HCT116 (cell line): ENCODE results near the gene SYT3. TPM values are rescaled to one million over a fixed set of nuclear protein-coding genes. Genes with fewer than 3 reads are reported as not detected.

Source experiments
- ATAC-seq: fragments of 200-7000 bp; cut with Tn5 transposase; 2 replicates; pipeline ENCODE4 v1.9.1; 2020; ENCODE audit warnings: mild to moderate bottlenecking, moderate library complexity
- BruUV-seq: library from RNA; stranded (reverse); fragments of 400-500 nt; replicated peaks from 2 replicates; lab custom pipeline; 2021; lab: Mats Ljungman, UMichigan
- CTCF ChIA-PET: fragments of 300-600 bp; sonication (Branson Sonifier 250); formaldehyde crosslinking; loops from one replicate; lab custom pipeline; 2021; ENCODE audit warnings: antibody characterized with exemption; lab: Charles Lee
- POLR2A ChIA-PET: fragments of 300-600, 350-600 bp; sonication (Branson Sonifier 250); formaldehyde crosslinking; loops from one replicate; lab custom pipeline; 2021; ENCODE audit warnings: antibody characterized with exemption; lab: Charles Lee
- RAD21 ChIA-PET, 2 experiments: fragments of 300-600 bp; sonication (Branson Sonifier 250); formaldehyde crosslinking; loops; one replicate each; lab custom pipeline; 2023; ENCODE audit warnings: low total read pairs in 2 of 2; ENCODE audit not compliant: uncharacterized antibody in 2 of 2, unreplicated experiment in 2 of 2, low non-redundant PET in 1 of 2; lab: Charles Lee
- DNase-seq: peaks from one replicate; pipeline ENCODE4 v3.0.0-alpha.2; 2010; ENCODE audit warnings: low read depth, low spot score
- H2AFZ ChIP-seq: fragments of 200-600 bp; shearing (Covaris generic), sonication (generic); 2 replicates; pipeline ENCODE4 v1.6.1; 2017; ENCODE audit warnings: low read depth, mixed run types, mixed read lengths, antibody characterized with exemption, low read length; ENCODE audit not compliant: poor library complexity, severe bottlenecking
- H3K27ac ChIP-seq: 2 replicates; pipeline ENCODE4 v1.5.1; 2012; ENCODE audit warnings: low read depth, low read length
- H3K27me3 ChIP-seq: fragments of 200-600 bp; sonication (generic); 2 replicates; pipeline ENCODE4 v1.6.1; 2016; ENCODE audit warnings: mixed run types, low read length, mixed read lengths; ENCODE audit not compliant: insufficient read depth
- H3K36me3 ChIP-seq, 2 experiments: fragments of 200-500 bp in 1 of 2; fragments of 200-600 bp in 1 of 2; sonication (Bioruptor generic) in 1 of 2; sonication (generic) in 1 of 2; 2 replicates each; pipeline versions ENCODE4 v1.5.1 to v1.6.1; 2014 to 2016; ENCODE audit warnings: low read length in 2 of 2, inconsistent platforms in 1 of 2, mixed read lengths in 1 of 2, mixed run types in 1 of 2; ENCODE audit not compliant: insufficient read depth in 2 of 2, control insufficient read depth in 1 of 2
- H3K4me1 ChIP-seq, 2 experiments: fragments of 200-600 bp in 1 of 2; sonication (generic) in 1 of 2; 2 replicates each; pipeline versions ENCODE4 v1.5.1 to v1.6.1; 2012 to 2017; ENCODE audit warnings: low read length in 2 of 2, inconsistent platforms in 1 of 2, mild to moderate bottlenecking in 1 of 2, mixed read lengths in 1 of 2, mixed run types in 1 of 2, moderate library complexity in 1 of 2; ENCODE audit not compliant: insufficient read depth in 2 of 2, control insufficient read depth in 1 of 2
- H3K4me2 ChIP-seq: fragments of 200-600 bp; sonication (generic); 2 replicates; pipeline ENCODE4 v1.6.1; 2017; ENCODE audit warnings: mixed run types, low read length, mixed read lengths
- H3K4me3 ChIP-seq, 2 experiments: fragments of 200-600 bp in 1 of 2; sonication (generic) in 1 of 2; replicated peaks in 1 of 2; 2 replicates each; pipeline ENCODE4 v1.5.1; 2011 to 2016; ENCODE audit warnings: low read length in 2 of 2, control low read depth in 1 of 2, low read depth in 1 of 2, mild to moderate bottlenecking in 1 of 2, mixed read lengths in 1 of 2, mixed run types in 1 of 2
- H3K79me2 ChIP-seq: fragments of 200-600 bp; sonication (generic); 2 replicates; pipeline ENCODE4 v1.6.1; 2017; ENCODE audit warnings: mild to moderate bottlenecking, mixed run types, low read length, moderate library complexity, mixed read lengths; ENCODE audit not compliant: insufficient read depth
- H3K9ac ChIP-seq: fragments of 200-600 bp; sonication (generic); 2 replicates; pipeline ENCODE4 v1.6.1; 2016; ENCODE audit warnings: low read length, mixed read lengths
- H3K9me2 ChIP-seq: fragments of 200-600 bp; sonication (generic), shearing (Covaris generic); 2 replicates; pipeline ENCODE4 v1.6.1; 2017; ENCODE audit warnings: mixed run types, mild to moderate bottlenecking, moderate library complexity; ENCODE audit not compliant: insufficient read depth
- H3K9me3 ChIP-seq, 2 experiments: fragments of 200-500 bp in 1 of 2; fragments of 200-600 bp in 1 of 2; sonication (Bioruptor generic) in 1 of 2; sonication (generic) in 1 of 2; 2 replicates each; pipeline ENCODE4 v1.6.1; 2014 to 2017; ENCODE audit warnings: low read length in 2 of 2, mixed read lengths in 2 of 2, inconsistent platforms in 1 of 2, low read depth in 1 of 2, mild to moderate bottlenecking in 1 of 2, mixed run types in 1 of 2, moderate library complexity in 1 of 2; ENCODE audit not compliant: control insufficient read depth in 1 of 2, insufficient read depth in 1 of 2
- H4K20me1 ChIP-seq: fragments of 200-600 bp; sonication (generic), shearing (Covaris generic); 2 replicates; pipeline ENCODE4 v1.6.1; 2017; ENCODE audit warnings: mixed run types, mild to moderate bottlenecking, moderate library complexity; ENCODE audit not compliant: insufficient read depth
- CEBPB ChIP-seq: IDR thresholded peaks from 2 replicates; pipeline ENCODE4 v1.6.1; 2012; ENCODE audit warnings: low read depth
- ELF1 ChIP-seq: IDR thresholded peaks from 2 replicates; pipeline ENCODE4 v1.6.1; 2012; ENCODE audit warnings: low read depth, borderline replicate concordance
- JUND ChIP-seq: IDR thresholded peaks from 2 replicates; pipeline ENCODE4 v1.6.1; 2012
- SP1 ChIP-seq: IDR thresholded peaks from 2 replicates; pipeline ENCODE4 v1.6.1; 2012; ENCODE audit warnings: low read depth
- TCF7L2 ChIP-seq: IDR thresholded peaks from 2 replicates; pipeline ENCODE4 v1.7.0; 2011; ENCODE audit warnings: borderline replicate concordance, inconsistent platforms; ENCODE audit not compliant: insufficient read depth, insufficient read length; ENCODE audit errors: extremely low read depth
- ZFX ChIP-seq: fragments of 450-650 bp; IDR thresholded peaks from 2 replicates; pipeline ENCODE4 v1.6.1; 2017
- intact Hi-C: fragments of 100-400 bp; cut with micrococcal nuclease; formaldehyde crosslinking; loops from 2 replicates; pipeline ENCODE4 v1.10.0; 2022
- total RNA-seq: library from RNA; stranded (reverse); gene quantifications from one replicate; pipeline ENCODE4 v1.2.1, GENCODE V29; 2021; ENCODE audit not compliant: unreplicated experiment
- TF ChIP-seq, protein P1 (sequence below), 3 experiments: fragments of 200-600 bp in 1 of 3; sonication (generic) in 1 of 3; IDR thresholded peaks in 2 of 3; conservative IDR thresholded peaks in 1 of 3; 2 replicates each; pipeline ENCODE4 v1.5.1; 2012 to 2017; ENCODE audit warnings: low read depth in 2 of 3, low read length in 2 of 3, antibody characterized with exemption in 1 of 3, borderline replicate concordance in 1 of 3, control low read depth in 1 of 3, mild to moderate bottlenecking in 1 of 3, mixed read lengths in 1 of 3, mixed run types in 1 of 3, moderate library complexity in 1 of 3; ENCODE audit not compliant: insufficient read depth in 1 of 3
- TF ChIP-seq, protein P2 (sequence below): IDR thresholded peaks from 2 replicates; pipeline ENCODE4 v1.6.1; 2012
- TF ChIP-seq, protein P3 (sequence below): IDR thresholded peaks from 2 replicates; pipeline ENCODE4 v1.6.1; 2012; ENCODE audit warnings: low read depth

The SYT3 gene
- total RNA-seq, 1 experiment from 2014 or later = 4.6 TPM

DNA sequence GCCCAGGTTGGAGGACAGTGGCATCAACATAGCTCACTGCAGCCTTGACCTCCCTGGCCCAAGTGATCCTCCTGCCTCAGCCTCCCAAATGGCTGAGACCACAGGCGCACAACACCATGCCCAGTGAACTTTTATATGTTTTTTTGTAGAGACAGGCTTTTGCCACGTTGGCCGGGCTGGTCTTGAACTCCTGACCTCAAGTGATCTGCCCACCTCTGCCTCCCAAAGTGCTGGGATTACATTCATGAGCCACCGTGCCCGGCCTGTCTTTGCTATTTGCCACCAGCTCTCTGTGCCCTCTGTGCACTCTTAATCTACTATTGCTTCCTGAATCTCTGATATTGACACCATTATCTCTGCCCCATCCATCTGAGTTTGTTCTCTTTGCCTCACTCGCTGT is 37.2 kb downstream of the SYT3 start:
- intact Hi-C loops = no loop called here
- Histone ChIP-seq H4K20me1 (no peaks in the 10 kb centered on the region), H3K9me2 (no peaks in the 10 kb centered on the region), H3K4me3 (no peak overlapping the region), H3K36me3 (no peaks in the 10 kb centered on the region), H2AFZ (no peak overlapping the region), H3K27ac (no peak overlapping the region), H3K27me3 (peaks cover 4% of the 10 kb centered on the region; the same call in 1 of the 2 replicates), H3K4me1 (no peaks in the 10 kb centered on the region), H3K9me3 (no peaks in the 10 kb centered on the region), H3K4me2 (no peak overlapping the region), H3K9ac (no peak overlapping the region), H3K79me2 (no peaks in the 10 kb centered on the region)
- ChIA-PET POLR2A (no interaction called here), RAD21 (no interaction called here), CTCF (no interaction called here)
- ATAC-seq = no peak
- no peak for DNase-seq
- no TSS peak for BruUV-seq
- TF ChIP-seq, protein P1, sequence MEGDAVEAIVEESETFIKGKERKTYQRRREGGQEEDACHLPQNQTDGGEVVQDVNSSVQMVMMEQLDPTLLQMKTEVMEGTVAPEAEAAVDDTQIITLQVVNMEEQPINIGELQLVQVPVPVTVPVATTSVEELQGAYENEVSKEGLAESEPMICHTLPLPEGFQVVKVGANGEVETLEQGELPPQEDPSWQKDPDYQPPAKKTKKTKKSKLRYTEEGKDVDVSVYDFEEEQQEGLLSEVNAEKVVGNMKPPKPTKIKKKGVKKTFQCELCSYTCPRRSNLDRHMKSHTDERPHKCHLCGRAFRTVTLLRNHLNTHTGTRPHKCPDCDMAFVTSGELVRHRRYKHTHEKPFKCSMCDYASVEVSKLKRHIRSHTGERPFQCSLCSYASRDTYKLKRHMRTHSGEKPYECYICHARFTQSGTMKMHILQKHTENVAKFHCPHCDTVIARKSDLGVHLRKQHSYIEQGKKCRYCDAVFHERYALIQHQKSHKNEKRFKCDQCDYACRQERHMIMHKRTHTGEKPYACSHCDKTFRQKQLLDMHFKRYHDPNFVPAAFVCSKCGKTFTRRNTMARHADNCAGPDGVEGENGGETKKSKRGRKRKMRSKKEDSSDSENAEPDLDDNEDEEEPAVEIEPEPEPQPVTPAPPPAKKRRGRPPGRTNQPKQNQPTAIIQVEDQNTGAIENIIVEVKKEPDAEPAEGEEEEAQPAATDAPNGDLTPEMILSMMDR (IDR thresholded peaks at IDR 0.05 in 2 of 3, conservative IDR thresholded peaks at IDR 0.05 in 1 of 3; ENCODE audit: borderline replicate concordance in 1 of 3, insufficient read depth in 1 of 3, low read depth in 2 of 3, low read length in 2 of 3) = no peak
- TF ChIP-seq CEBPB (no peak), SP1 (no peak), ZFX (no peak), TCF7L2 (no peak), ELF1 (no peak), JUND (no peak)
- TF ChIP-seq, protein P2, sequence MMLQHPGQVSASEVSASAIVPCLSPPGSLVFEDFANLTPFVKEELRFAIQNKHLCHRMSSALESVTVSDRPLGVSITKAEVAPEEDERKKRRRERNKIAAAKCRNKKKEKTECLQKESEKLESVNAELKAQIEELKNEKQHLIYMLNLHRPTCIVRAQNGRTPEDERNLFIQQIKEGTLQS = no peak
- TF ChIP-seq, protein P3, sequence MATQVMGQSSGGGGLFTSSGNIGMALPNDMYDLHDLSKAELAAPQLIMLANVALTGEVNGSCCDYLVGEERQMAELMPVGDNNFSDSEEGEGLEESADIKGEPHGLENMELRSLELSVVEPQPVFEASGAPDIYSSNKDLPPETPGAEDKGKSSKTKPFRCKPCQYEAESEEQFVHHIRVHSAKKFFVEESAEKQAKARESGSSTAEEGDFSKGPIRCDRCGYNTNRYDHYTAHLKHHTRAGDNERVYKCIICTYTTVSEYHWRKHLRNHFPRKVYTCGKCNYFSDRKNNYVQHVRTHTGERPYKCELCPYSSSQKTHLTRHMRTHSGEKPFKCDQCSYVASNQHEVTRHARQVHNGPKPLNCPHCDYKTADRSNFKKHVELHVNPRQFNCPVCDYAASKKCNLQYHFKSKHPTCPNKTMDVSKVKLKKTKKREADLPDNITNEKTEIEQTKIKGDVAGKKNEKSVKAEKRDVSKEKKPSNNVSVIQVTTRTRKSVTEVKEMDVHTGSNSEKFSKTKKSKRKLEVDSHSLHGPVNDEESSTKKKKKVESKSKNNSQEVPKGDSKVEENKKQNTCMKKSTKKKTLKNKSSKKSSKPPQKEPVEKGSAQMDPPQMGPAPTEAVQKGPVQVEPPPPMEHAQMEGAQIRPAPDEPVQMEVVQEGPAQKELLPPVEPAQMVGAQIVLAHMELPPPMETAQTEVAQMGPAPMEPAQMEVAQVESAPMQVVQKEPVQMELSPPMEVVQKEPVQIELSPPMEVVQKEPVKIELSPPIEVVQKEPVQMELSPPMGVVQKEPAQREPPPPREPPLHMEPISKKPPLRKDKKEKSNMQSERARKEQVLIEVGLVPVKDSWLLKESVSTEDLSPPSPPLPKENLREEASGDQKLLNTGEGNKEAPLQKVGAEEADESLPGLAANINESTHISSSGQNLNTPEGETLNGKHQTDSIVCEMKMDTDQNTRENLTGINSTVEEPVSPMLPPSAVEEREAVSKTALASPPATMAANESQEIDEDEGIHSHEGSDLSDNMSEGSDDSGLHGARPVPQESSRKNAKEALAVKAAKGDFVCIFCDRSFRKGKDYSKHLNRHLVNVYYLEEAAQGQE = no peak
